HG02970 (cell line): ENCODE results near the gene BTG4.

Source experiments
- ATAC-seq: cut with Tn5 transposase; IDR thresholded peaks from one replicate; pipeline ENCODE4 v1.9.1; 2021; ENCODE audit warnings: mild to moderate bottlenecking, moderate library complexity, moderate number of reproducible peaks; ENCODE audit not compliant: unreplicated experiment, low FRiP score

The BTG4 gene

GRCh38 chr11:111502611-111503010 is 9.6 kb downstream of the BTG4 start:
- no peak for ATAC-seq

GRCh38 chr11:111500481-111500880 is 11.7 kb downstream of the BTG4 start:
- ATAC-seq = no peak

- no peak for ATAC-seq
These were observed 12.7 kb downstream of the BTG4 start for GRCh38 chr11:111499483-111499882.

GRCh38 chr11:111494040-111494439 is 18.1 kb downstream of the BTG4 start:
- no peak for ATAC-seq

GRCh38 chr11:111490496-111490895 is 21.7 kb downstream of the BTG4 start:
- no peak for ATAC-seq

GRCh38 chr11:111483431-111483830 is 28.8 kb downstream of the BTG4 start:
- ATAC-seq = no peak

- no peak for ATAC-seq
These were observed 32.5 kb downstream of the BTG4 start for GRCh38 chr11:111479666-111480065.

- ATAC-seq = no peak
These were observed 34.3 kb downstream of the BTG4 start for GRCh38 chr11:111477898-111478297.

- ATAC-seq = no peak
These were observed 35.2 kb downstream of the BTG4 start for GRCh38 chr11:111476956-111477355.

- no peak for ATAC-seq
These were observed 35.8 kb downstream of the BTG4 start for GRCh38 chr11:111476366-111476765.

- no peak for ATAC-seq
These were observed 37.8 kb downstream of the BTG4 start for GRCh38 chr11:111474432-111474831.

- ATAC-seq = no peak
These were observed 40.0 kb downstream of the BTG4 start for GRCh38 chr11:111472228-111472627.

GRCh38 chr11:111469200-111469599 is 43.0 kb downstream of the BTG4 start:
- ATAC-seq = no peak

- ATAC-seq = no peak
These were observed 45.6 kb downstream of the BTG4 start for GRCh38 chr11:111466615-111467014.

GRCh38 chr11:111465400-111465799 is 46.8 kb downstream of the BTG4 start:
- ATAC-seq = no peak

GRCh38 chr11:111463276-111463675 is 48.9 kb downstream of the BTG4 start:
- no peak for ATAC-seq

GRCh38 chr11:111462329-111462728 is 49.9 kb downstream of the BTG4 start:
- ATAC-seq = no peak

GRCh38 chr11:111461460-111462235 is 50.5 kb downstream of the BTG4 start:
- no peak for ATAC-seq

- no peak for ATAC-seq
These were observed 51.3 kb downstream of the BTG4 start for GRCh38 chr11:111460856-111461255.

- no peak for ATAC-seq
These were observed 51.8 kb downstream of the BTG4 start for GRCh38 chr11:111460340-111460739.

- no peak for ATAC-seq
These were observed 52.5 kb downstream of the BTG4 start for GRCh38 chr11:111459506-111460270.
